NB4 (cell line): ENCODE data around the gene CACNA1B.

Experiments
- MYC ChIP-seq: IDR thresholded peaks from 2 replicates; pipeline ENCODE4 v1.6.1; 2011; ENCODE audit warnings: low read depth, low read length
- TF ChIP-seq, protein P1 (sequence below): IDR thresholded peaks from one replicate; pipeline ENCODE4 v1.5.1; 2012; ENCODE audit warnings: low read depth, low read length

DNA sequence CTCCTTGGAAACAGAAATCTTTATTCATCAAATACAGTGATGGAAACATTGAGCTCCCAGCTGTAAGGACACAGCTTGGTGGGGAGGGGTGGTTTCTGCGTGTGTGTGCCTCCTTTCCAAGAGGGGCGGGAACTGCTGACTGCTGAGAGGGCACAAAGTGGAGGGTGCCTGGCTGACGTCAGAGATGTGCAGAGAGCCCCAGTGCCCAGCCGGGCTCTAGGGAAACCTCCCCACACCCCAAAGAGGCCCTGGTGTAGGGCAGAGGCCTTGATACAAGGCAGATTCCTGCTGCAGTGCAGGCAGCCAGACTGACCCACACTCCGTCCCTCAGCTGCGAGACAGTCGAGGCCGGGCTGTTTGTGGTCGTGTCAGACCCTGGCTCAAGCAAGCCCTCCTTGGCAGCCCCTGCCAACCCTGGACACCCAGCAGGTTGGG is 191.0 kb downstream of the CACNA1B start:
- TF ChIP-seq, protein P1, sequence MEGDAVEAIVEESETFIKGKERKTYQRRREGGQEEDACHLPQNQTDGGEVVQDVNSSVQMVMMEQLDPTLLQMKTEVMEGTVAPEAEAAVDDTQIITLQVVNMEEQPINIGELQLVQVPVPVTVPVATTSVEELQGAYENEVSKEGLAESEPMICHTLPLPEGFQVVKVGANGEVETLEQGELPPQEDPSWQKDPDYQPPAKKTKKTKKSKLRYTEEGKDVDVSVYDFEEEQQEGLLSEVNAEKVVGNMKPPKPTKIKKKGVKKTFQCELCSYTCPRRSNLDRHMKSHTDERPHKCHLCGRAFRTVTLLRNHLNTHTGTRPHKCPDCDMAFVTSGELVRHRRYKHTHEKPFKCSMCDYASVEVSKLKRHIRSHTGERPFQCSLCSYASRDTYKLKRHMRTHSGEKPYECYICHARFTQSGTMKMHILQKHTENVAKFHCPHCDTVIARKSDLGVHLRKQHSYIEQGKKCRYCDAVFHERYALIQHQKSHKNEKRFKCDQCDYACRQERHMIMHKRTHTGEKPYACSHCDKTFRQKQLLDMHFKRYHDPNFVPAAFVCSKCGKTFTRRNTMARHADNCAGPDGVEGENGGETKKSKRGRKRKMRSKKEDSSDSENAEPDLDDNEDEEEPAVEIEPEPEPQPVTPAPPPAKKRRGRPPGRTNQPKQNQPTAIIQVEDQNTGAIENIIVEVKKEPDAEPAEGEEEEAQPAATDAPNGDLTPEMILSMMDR, result no peak
- no peak for TF ChIP-seq MYC
